Astrocyte of the hippocampus (primary cell): Measurements from ENCODE around the gene ZNF22.
"Not testable (repeated sequence)": the region's sequence is repeated elsewhere in the genome, so short reads cannot be mapped to it uniquely, and the experiment has no call there.

Experiments
- DNase-seq: peaks from one replicate; pipeline ENCODE4 v3.0.0; 2011; ENCODE audit warnings: low read depth, low spot score

ZNF22 gene

GRCh38 chr10:45014557-45014956 lies 13.8 kb downstream of the ZNF22 start:
- DNase-seq: not testable (repeated sequence)

DNA sequence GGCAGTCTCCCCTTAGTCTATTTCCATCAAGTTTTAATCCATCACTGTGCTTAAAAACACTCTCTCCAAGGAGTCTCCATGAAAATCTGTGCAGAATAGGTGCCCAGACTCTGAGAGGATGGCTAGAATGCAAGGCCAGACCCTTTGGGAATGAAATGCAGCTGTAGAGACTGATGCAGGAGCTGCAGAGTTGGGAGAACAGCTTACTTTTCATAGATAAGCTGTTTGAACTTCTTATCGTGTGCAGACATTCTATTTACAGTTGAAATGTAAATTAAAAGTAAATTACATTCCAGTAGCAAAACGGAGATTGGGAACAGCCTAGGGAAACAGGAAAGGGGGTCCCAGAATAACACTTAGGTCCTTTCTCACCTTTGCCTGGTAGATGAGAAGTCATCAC lies 14.9 kb downstream of the ZNF22 start:
- no peak for DNase-seq

- DNase-seq: no peak
These were observed 22.7 kb downstream of the ZNF22 start for GRCh38 chr10:45023426-45023825.

DNA sequence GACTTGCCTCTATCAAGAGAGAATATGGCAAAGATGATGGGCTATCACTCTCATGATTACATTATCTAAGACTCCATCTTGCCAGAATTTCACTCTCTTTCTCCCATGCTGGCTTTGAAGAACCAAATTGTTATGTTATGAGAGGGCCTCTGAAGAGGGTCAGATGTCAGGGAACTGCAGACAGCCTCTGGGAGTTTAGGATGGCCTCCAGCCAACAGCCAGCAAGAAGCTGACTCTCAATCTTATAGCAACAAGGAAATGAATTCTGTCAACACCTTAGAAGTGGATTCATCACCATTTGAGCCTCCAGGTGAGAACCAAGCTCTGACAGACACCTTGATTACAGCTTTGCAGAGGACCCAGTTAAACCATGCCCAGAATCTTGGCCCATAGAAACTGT lies 33.6 kb downstream of the ZNF22 start:
- DNase-seq: no peak

DNA sequence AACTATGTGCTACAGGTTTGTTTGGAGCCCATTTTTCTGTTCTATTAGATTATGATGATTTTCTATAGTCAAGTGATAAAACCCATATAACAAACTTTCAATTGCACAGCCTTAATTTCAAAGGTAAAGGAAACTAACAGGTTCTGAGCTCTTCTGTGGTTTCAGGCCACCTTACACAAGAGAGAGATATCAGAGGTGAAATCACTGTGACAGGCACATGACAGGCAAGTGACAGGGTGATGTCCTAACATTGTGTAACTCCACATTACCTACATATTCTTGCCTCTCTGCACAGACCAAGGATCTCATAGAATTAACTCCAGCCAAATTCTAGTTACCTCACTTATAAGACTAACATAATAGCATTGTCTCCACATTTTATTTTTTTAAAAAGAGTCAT lies 35.0 kb downstream of the ZNF22 start:
- no peak for DNase-seq

GRCh38 chr10:45040921-45041542 lies 40.3 kb downstream of the ZNF22 start:
- DNase-seq: peak; percentile 5

GRCh38 chr10:45044290-45044689 lies 43.6 kb downstream of the ZNF22 start:
- DNase-seq: no peak

DNA sequence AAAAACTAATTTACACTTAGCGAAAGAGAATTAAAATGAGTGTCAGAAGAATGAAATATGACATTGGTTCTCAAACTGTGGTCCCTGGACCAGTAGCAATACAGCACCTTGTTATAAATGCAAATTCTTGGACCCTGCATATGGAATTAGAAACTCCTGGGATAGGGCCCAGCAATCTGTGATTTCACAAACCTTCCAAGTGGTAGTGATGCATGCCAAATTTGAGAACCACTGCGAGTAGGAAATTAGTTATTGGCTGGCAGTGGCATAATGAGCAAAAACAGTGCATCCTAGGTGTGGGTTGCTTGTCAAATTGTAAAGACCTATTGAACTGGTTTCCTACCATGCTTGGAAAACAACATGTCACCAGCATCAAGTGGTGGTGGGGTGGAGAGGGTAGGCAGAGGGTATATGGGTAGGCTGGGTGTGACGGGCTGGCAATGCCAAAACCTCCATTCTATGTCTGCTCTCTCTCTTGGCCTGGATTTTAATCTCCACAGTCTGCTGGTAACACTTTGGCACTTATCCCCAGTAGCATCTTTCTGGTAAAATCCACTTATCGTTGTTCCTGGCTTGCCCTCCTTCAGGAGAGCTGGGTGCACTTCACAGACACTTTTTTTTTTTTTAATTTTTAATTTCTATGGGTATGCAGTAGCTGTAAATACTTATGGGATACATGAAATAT lies 50.0 kb downstream of the ZNF22 start:
- no peak for DNase-seq

DNA sequence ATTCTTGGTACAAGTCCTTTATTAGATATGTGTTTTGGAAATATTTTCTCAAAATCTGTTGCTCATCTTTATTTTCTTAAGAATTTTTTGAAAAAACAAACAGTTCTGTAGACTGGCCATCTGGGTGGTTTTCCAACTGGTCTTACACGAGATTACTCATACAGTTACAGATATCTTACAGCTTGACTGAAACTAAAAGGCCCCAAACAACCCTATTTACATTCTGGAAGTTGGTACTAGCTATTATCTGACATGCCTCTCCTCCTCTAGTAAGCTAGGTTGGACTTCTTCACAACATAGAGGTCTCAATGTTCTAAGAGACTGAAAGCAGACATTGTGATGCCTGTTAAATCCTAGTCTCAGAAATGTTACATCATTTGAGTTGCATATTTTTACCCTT lies 52.0 kb downstream of the ZNF22 start:
- no peak for DNase-seq

DNA sequence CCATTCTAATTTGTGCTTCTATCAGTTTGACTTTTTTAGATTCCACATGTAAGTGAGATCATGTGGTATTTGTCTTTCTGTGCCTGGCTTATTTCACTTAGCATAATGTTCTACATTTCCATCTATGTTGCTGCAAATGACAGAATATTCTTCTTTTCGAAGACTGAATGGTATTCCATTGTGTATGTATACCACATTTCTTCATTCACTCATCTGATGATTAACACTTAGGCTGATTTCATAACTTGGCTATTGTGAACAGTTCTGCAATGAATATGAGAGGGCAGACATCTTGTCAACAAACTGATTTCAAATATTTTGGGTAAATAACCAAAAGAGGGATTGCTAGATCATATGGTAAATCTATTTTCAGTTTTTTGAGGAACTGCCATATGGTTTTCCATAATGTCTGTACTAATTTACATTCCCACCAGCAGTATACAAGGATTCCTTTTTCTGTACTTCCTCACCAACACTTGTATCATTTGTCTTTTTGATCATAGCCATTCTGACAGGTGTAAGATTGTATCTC lies 52.9 kb downstream of the ZNF22 start:
- no peak for DNase-seq
